ENCODE data around the gene ZC3H4. TPM values are rescaled to one million over a fixed set of nuclear protein-coding genes. Genes with fewer than 3 reads are reported as not detected.
"Not testable (repeated sequence)": the region's sequence is repeated elsewhere in the genome, so short reads cannot be mapped to it uniquely, and the experiment has no call there.

The ZC3H4 gene
- total RNA-seq, 1 experiment from 2014 or later = 45.1 TPM

DNA sequence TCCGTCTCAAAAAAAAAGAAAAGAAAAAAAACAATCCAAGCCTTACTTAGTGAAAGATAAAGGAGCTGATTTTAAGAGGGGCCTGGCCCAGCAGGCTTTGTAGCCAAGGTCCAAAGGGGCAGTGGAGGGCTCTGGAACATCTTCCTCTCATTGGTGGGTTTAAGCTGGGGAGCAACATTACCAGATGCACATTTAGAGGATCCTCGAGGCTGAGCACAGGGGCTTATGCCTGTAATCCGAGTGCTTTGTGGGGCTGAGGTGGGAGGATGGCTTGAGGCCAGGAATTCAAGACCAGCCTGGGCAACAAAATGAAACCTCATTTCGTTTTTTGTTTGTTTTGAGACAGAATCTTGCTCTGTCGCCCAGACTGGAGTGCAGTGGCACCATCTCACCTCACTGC lies 57.2 kb downstream of the ZC3H4 start:
- Histone ChIP-seq H3K4me3 (replicated peaks in 1 of 2; ENCODE audit: low read depth in 1 of 2, low read length in 2 of 2) (no peak overlapping the region), H3K9me3 (ENCODE audit: control insufficient read depth in 1 of 2, insufficient read depth in 1 of 2, low read depth in 1 of 2, low read length in 2 of 2) (no peaks in the 10 kb centered on the region), H3K27ac (ENCODE audit: low read depth, low read length) (no peak overlapping the region), H4K20me1 (ENCODE audit: insufficient read depth) (no peaks in the 10 kb centered on the region), H3K27me3 (ENCODE audit: insufficient read depth, low read length) (no peaks in the 10 kb centered on the region), H3K9me2 (ENCODE audit: insufficient read depth) (no peaks in the 10 kb centered on the region), H2AFZ (ENCODE audit: low read depth, low read length, poor library complexity, severe bottlenecking) (no peak overlapping the region), H3K4me1 (ENCODE audit: control insufficient read depth in 1 of 2, insufficient read depth in 2 of 2, low read length in 2 of 2) (no peaks in the 10 kb centered on the region; a peak in 1 of 4 replicates), H3K79me2 (ENCODE audit: insufficient read depth, low read length) (no peaks in the 10 kb centered on the region), H3K9ac (ENCODE audit: low read length) (no peak overlapping the region), H3K36me3 (ENCODE audit: control insufficient read depth in 1 of 2, insufficient read depth in 2 of 2, low read length in 2 of 2) (no peaks in the 10 kb centered on the region), H3K4me2 (ENCODE audit: low read length) (no peak overlapping the region)
- ChIA-PET POLR2A (interaction anchor here (1.0 kb wide), 1 partner anchor 9 kb away, joined by 3 read pairs; no protein-coding TSS in a partner anchor), RAD21 (ENCODE audit: low non-redundant PET in 1 of 2, low total read pairs in 2 of 2, uncharacterized antibody in 2 of 2, unreplicated experiment in 2 of 2) (no interaction called here), CTCF (interaction anchor here (1.2 kb wide), 1 partner anchor 8 kb away, joined by 3 read pairs; no protein-coding TSS in a partner anchor)
- DNase-seq (ENCODE audit: low read depth, low spot score) (no peak), ATAC-seq (no peak)
- no peak for TF ChIP-seq TCF7L2 (IDR thresholded peaks at IDR 0.05; ENCODE audit: borderline replicate concordance, extremely low read depth, insufficient read depth, insufficient read length)
- intact Hi-C loops (cut with micrococcal nuclease) = no loop called here
- no TSS peak for BruUV-seq (replicated peaks)

DNA sequence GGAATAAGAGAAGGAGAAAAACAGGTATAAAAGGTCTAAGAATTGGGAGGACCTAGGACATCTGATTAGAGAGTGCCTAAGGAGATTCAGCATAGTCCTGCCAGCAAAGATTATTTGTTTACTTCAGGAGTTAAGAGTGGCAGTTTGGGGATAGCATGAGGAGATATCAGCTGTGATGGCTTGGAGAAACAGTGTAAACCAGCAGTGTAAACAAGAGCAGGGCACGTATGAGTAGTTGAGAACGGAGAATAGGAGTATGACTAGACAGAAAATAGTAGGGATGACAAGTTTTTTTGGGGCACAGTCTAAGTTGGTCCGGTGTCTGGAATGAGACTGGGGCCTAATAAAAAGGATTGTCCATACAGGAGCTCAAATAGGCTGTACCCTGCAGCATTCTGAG lies 63.0 kb downstream of the ZC3H4 start:
- ATAC-seq; H3K79me2 ChIP-seq (ENCODE audit: insufficient read depth, low read length); H3K9ac ChIP-seq (ENCODE audit: low read length); H3K27me3 ChIP-seq (ENCODE audit: insufficient read depth, low read length); POLR2A ChIA-PET; H3K9me2 ChIP-seq (ENCODE audit: insufficient read depth); H4K20me1 ChIP-seq (ENCODE audit: insufficient read depth); H3K4me3 ChIP-seq (replicated peaks in 1 of 2; ENCODE audit: low read depth in 1 of 2, low read length in 2 of 2); RAD21 ChIA-PET (ENCODE audit: low non-redundant PET in 1 of 2, low total read pairs in 2 of 2, uncharacterized antibody in 2 of 2, unreplicated experiment in 2 of 2); BruUV-seq (replicated peaks); H2AFZ ChIP-seq (ENCODE audit: low read depth, low read length, poor library complexity, severe bottlenecking); H3K36me3 ChIP-seq (ENCODE audit: control insufficient read depth in 1 of 2, insufficient read depth in 2 of 2, low read length in 2 of 2); CTCF ChIA-PET; H3K27ac ChIP-seq (ENCODE audit: low read depth, low read length); intact Hi-C loops (cut with micrococcal nuclease); H3K4me2 ChIP-seq (ENCODE audit: low read length); DNase-seq (ENCODE audit: low read depth, low spot score); H3K9me3 ChIP-seq (ENCODE audit: control insufficient read depth in 1 of 2, insufficient read depth in 1 of 2, low read depth in 1 of 2, low read length in 2 of 2): not testable (repeated sequence)
- H3K4me1 ChIP-seq (ENCODE audit: control insufficient read depth in 1 of 2, insufficient read depth in 2 of 2, low read length in 2 of 2) = peaks cover 4 to 14% of the 10 kb centered on the region in 2 experiments; a peak in 3 of 4 replicates

DNA sequence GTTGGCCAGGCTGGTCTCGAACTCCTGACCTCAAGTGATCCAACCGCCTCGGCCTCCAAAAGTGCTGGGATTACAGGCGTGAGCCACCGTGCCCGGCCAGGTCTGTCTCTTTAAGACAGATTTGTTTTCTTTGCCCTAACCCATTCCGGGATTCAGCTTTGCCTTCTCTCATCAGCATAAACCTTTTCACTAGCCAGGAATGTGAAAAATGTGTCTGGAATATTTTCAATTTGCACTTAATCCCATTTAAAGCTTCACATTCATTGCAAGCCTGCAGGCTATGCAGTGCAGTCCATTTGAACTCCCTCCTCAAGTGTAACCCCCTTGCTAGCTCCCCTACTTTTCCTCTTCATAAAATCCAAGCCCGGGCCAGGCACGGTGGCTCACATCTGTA lies 64.3 kb downstream of the ZC3H4 start:
- TF ChIP-seq, protein P1, sequence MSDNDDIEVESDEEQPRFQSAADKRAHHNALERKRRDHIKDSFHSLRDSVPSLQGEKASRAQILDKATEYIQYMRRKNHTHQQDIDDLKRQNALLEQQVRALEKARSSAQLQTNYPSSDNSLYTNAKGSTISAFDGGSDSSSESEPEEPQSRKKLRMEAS (IDR thresholded peaks at IDR 0.05) = no peak
- TF ChIP-seq CBX3 (IDR thresholded peaks at IDR 0.05; ENCODE audit: low read depth) = no peak
- TF ChIP-seq, protein P2, sequence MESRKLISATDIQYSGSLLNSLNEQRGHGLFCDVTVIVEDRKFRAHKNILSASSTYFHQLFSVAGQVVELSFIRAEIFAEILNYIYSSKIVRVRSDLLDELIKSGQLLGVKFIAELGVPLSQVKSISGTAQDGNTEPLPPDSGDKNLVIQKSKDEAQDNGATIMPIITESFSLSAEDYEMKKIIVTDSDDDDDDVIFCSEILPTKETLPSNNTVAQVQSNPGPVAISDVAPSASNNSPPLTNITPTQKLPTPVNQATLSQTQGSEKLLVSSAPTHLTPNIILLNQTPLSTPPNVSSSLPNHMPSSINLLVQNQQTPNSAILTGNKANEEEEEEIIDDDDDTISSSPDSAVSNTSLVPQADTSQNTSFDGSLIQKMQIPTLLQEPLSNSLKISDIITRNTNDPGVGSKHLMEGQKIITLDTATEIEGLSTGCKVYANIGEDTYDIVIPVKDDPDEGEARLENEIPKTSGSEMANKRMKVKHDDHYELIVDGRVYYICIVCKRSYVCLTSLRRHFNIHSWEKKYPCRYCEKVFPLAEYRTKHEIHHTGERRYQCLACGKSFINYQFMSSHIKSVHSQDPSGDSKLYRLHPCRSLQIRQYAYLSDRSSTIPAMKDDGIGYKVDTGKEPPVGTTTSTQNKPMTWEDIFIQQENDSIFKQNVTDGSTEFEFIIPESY (IDR thresholded peaks at IDR 0.05; ENCODE audit: extremely low read depth, insufficient replicate concordance, low read length) = no peak
- ATAC-seq = no peak
- POLR2A ChIA-PET = interaction anchor here (0.6 kb wide), 2 partner anchors 9 to 15 kb away, joined by 3 to 4 read pairs; no protein-coding TSS in a partner anchor
- BruUV-seq (replicated peaks) = no TSS peak
- H3K4me3 ChIP-seq (replicated peaks in 1 of 2; ENCODE audit: low read depth in 1 of 2, low read length in 2 of 2) = peak overlapping the region; percentile 13 to 71; a peak in 3 of 4 replicates
- H3K79me2 ChIP-seq (ENCODE audit: insufficient read depth, low read length) = peaks cover 8% of the 10 kb centered on the region; the same call in 1 of the 2 replicates
- no peak for DNase-seq (ENCODE audit: low read depth, low spot score)
- CTCF ChIA-PET = no interaction called here
- no peaks in the 10 kb centered on the region for H3K9me2 ChIP-seq (ENCODE audit: insufficient read depth)
- no peak overlapping the region for H3K27ac ChIP-seq (ENCODE audit: low read depth, low read length)
- H3K27me3 ChIP-seq (ENCODE audit: insufficient read depth, low read length) = no peaks in the 10 kb centered on the region
- RAD21 ChIA-PET (ENCODE audit: low non-redundant PET in 1 of 2, low total read pairs in 2 of 2, uncharacterized antibody in 2 of 2, unreplicated experiment in 2 of 2) = no interaction called here
- H3K4me2 ChIP-seq (ENCODE audit: low read length) = peak overlapping the region; percentile 97
- H3K36me3 ChIP-seq (ENCODE audit: control insufficient read depth in 1 of 2, insufficient read depth in 2 of 2, low read length in 2 of 2) = no peaks in the 10 kb centered on the region; a peak in 1 of 4 replicates
- H3K9ac ChIP-seq (ENCODE audit: low read length) = no peak overlapping the region
- H2AFZ ChIP-seq (ENCODE audit: low read depth, low read length, poor library complexity, severe bottlenecking) = no peak overlapping the region
- H4K20me1 ChIP-seq (ENCODE audit: insufficient read depth) = no peaks in the 10 kb centered on the region
- H3K9me3 ChIP-seq (ENCODE audit: control insufficient read depth in 1 of 2, insufficient read depth in 1 of 2, low read depth in 1 of 2, low read length in 2 of 2) = no peaks in the 10 kb centered on the region
- peaks cover 4 to 14% of the 10 kb centered on the region in 2 experiments; a peak in 3 of 4 replicates for H3K4me1 ChIP-seq (ENCODE audit: control insufficient read depth in 1 of 2, insufficient read depth in 2 of 2, low read length in 2 of 2)
- intact Hi-C loops (cut with micrococcal nuclease) = no loop called here
